Activated naive CD4-positive, alpha-beta T cell treated with anti-CD3 and anti-CD28 coated beads for 36 hours (primary cell): Measurements from ENCODE around the gene S100A16. TPM values are rescaled to one million over a fixed set of nuclear protein-coding genes. Genes with fewer than 3 reads are reported as not detected.
"Not testable (repeated sequence)": the region's sequence is repeated elsewhere in the genome, so short reads cannot be mapped to it uniquely, and the experiment has no call there.

Experiments
- CTCF ChIA-PET: fragments of 350-600 bp; sonication (Branson Sonifier 250); formaldehyde crosslinking; loops from one replicate; lab custom pipeline; 2021; ENCODE audit warnings: antibody characterized with exemption; lab: Charles Lee
- DNase-seq: peaks from one replicate; pipeline ENCODE4 v3.0.0-alpha.2; 2020
- H3K27ac Mint-ChIP-seq: one replicate; pipeline ENCODE4 v1.8.0; 2021; ENCODE audit warnings: mild to moderate bottlenecking, mixed read lengths
- H3K27me3 Mint-ChIP-seq: one replicate; pipeline ENCODE4 v1.8.0; 2021; ENCODE audit warnings: low read depth, mixed read lengths
- H3K36me3 Mint-ChIP-seq: one replicate; pipeline ENCODE4 v1.8.0; 2021; ENCODE audit warnings: low read depth, mixed read lengths
- H3K4me1 Mint-ChIP-seq: one replicate; pipeline ENCODE4 v1.8.0; 2021; ENCODE audit warnings: low read depth, mixed read lengths
- H3K4me3 Mint-ChIP-seq: one replicate; pipeline ENCODE4 v1.8.0; 2021; ENCODE audit warnings: mild to moderate bottlenecking, moderate library complexity, mixed read lengths
- H3K9me3 Mint-ChIP-seq: one replicate; pipeline ENCODE4 v1.8.0; 2021; ENCODE audit warnings: mixed read lengths
- intact Hi-C: fragments of 100-400 bp; cut with micrococcal nuclease; formaldehyde crosslinking; loops from one replicate; pipeline ENCODE4 v1.15.1; 2023
- total RNA-seq, 2 experiments: library from RNA; stranded (reverse); gene quantifications; one replicate each; pipeline ENCODE4 v1.2.3, GENCODE V29; 2021

The S100A16 gene
- total RNA-seq, 2 experiments from 2014 or later = not detected

DNA sequence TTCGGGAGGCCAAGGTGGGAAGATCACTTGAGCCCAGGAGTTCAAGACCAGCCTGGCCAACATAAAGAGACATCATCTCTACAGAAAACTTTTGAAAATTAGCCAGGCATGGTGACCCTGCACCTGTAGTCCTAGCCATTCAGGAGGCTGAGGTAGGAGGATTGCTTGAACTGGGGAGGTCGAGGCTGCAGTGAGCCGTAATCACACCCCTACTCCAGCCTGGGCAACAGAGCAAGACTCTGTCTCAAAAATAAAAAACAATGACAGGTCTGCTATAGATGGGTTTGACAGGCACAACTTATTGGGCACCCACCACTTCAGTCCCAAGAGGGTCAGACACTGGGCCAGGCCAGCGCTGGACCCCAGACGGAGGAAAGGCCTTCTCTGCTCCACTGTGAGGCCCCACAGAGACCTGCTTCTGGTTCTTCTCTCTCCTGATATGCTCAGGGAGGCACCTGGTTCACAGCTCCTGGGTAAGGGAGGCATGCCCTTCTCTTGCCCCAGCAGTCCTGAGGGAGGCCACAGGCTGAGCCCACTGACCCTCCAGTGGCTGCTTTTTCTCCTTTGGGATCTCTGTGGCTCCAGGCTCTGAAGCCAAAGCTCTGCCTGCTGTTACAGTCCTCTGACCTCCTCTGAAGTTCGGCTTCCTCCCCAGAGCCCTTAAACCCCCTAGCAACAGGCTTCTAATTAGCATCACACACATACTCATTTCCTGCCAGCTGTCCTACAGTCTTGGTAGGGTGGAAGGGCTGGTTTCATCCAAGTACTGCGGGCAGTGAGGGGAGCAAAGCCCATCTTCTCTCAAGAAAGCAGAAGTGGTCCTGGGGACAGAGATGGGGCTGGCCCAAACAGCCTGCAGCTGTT is 14.4 kb downstream of the S100A16 start:
- intact Hi-C loops = no loop called here
- no peak overlapping the region for H3K27ac Mint-ChIP-seq
- no peaks in the 10 kb centered on the region for H3K27me3 Mint-ChIP-seq
- peak; percentile 31 for DNase-seq
- CTCF ChIA-PET = interaction anchor here (0.6 to 0.7 kb wide), 2 partner anchors 65 to 100 kb away, joined by 5 to 7 read pairs; no protein-coding TSS in a partner anchor
- peaks cover 16% of the 10 kb centered on the region for H3K4me1 Mint-ChIP-seq
- no peaks in the 10 kb centered on the region for H3K36me3 Mint-ChIP-seq
- no peak overlapping the region for H3K4me3 Mint-ChIP-seq
- no peaks in the 10 kb centered on the region for H3K9me3 Mint-ChIP-seq

GRCh38 chr1:153597206-153597605 is 15.7 kb downstream of the S100A16 start:
- Mint-ChIP-seq H3K27ac (no peak overlapping the region), H3K4me1 (peaks cover 13% of the 10 kb centered on the region), H3K4me3 (no peak overlapping the region), H3K36me3 (no peaks in the 10 kb centered on the region), H3K9me3 (no peaks in the 10 kb centered on the region), H3K27me3 (no peaks in the 10 kb centered on the region)
- intact Hi-C loops = no loop called here
- DNase-seq = peak; percentile 28
- CTCF ChIA-PET = no interaction called here

DNA sequence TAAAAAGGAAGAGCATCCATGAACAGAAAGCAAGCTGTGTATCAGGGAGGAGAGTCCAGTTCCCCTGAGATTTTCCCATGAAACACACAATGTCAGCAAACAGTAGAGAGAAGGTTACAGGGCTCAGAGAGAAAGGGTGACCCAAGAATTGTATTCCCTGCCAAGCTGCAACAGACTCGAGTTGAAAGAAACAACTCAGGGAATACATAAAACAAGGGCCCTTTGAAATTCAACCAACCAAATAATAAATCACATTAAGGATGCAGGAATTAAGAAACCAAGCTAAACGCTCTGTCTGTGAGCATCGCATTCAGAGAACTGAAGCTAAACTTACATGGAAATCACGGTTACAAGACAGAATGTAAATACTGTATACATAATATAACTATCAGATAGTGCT is 20.2 kb downstream of the S100A16 start:
- no peaks in the 10 kb centered on the region for H3K27me3 Mint-ChIP-seq
- intact Hi-C loops = no loop called here
- CTCF ChIA-PET = interaction anchor here (1.2 to 1.4 kb wide), 2 partner anchors 20 to 82 kb away, joined by 4 to 5 read pairs; no protein-coding TSS in a partner anchor
- H3K27ac Mint-ChIP-seq = no peak overlapping the region
- DNase-seq = no peak
- peaks cover 6% of the 10 kb centered on the region for H3K4me1 Mint-ChIP-seq
- H3K9me3 Mint-ChIP-seq = no peaks in the 10 kb centered on the region
- H3K36me3 Mint-ChIP-seq = no peaks in the 10 kb centered on the region
- H3K4me3 Mint-ChIP-seq = no peak overlapping the region

DNA sequence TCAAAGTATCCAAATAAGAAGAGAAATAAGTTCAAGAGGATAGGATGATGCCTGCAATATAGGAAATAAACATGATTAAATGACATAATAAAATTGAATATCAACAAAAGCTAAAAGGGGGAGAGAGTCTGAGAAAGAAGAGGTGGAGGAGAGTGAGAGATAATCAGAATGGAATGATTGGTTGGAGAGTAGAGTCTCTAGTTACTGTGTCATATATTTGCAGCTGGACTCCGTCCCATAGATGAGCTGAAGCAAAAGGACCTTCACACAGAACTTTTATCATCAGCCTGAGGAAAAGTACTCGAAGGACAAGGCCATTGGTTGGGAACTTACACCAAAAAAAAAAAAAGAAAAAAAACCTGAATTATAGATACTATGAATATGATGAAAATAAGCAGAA is 24.5 kb downstream of the S100A16 start:
- CTCF ChIA-PET = interaction anchor here (0.7 kb wide), 1 partner anchor 81 kb away, joined by 6 read pairs; no protein-coding TSS in a partner anchor
- no peaks in the 10 kb centered on the region for H3K36me3 Mint-ChIP-seq
- no peak for DNase-seq
- no peaks in the 10 kb centered on the region for H3K4me1 Mint-ChIP-seq
- H3K27me3 Mint-ChIP-seq = peaks cover 5% of the 10 kb centered on the region
- no peaks in the 10 kb centered on the region for H3K9me3 Mint-ChIP-seq
- H3K27ac Mint-ChIP-seq = no peak overlapping the region
- H3K4me3 Mint-ChIP-seq = no peak overlapping the region
- intact Hi-C loops = no loop called here

GRCh38 chr1:153588033-153588432 is 24.9 kb downstream of the S100A16 start:
- CTCF ChIA-PET = interaction anchor here (0.7 kb wide), 1 partner anchor 80 kb away, joined by 6 read pairs; no protein-coding TSS in a partner anchor
- H3K27ac Mint-ChIP-seq, intact Hi-C loops: not testable (repeated sequence)

DNA sequence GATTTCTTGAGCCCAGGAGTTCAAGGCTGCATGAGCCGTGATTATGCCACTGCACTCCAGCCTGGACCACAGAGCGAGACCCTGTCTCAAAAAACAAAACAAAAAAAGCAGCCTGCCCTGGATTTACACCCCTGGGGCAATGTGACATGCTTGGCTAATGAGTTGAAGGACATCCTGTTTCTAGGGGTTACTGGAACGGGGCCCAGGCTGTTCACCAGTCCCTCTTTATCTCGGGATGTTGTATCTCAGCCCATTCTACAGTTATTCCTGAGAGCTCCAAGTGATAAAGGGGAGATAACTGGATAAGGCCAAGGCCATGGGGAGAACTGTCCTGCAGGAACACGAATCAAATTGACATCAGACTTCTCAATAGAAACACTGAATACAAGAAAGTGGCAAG is 25.6 kb downstream of the S100A16 start:
- no peak for DNase-seq
- Mint-ChIP-seq H3K36me3 (no peaks in the 10 kb centered on the region), H3K9me3 (no peaks in the 10 kb centered on the region), H3K27ac (no peak overlapping the region), H3K4me3 (no peak overlapping the region), H3K27me3 (peaks cover 5% of the 10 kb centered on the region), H3K4me1 (no peaks in the 10 kb centered on the region)
- CTCF ChIA-PET = interaction anchor here (1.9 kb wide), 1 partner anchor 19 kb away, joined by 4 read pairs; no protein-coding TSS in a partner anchor
- intact Hi-C loops = no loop called here

More at GRCh38 chr1:153588033-153588432, 24.9 kb downstream of the S100A16 start:
- not testable (repeated sequence) for H3K4me3 Mint-ChIP-seq, DNase-seq, H3K36me3 Mint-ChIP-seq, H3K9me3 Mint-ChIP-seq, H3K4me1 Mint-ChIP-seq, H3K27me3 Mint-ChIP-seq

GRCh38 chr1:153586347-153586746 is 26.6 kb downstream of the S100A16 start:
- CTCF ChIA-PET = interaction anchor here (1.8 to 1.9 kb wide), 2 partner anchors 14 to 18 kb away, joined by 4 to 6 read pairs; no protein-coding TSS in a partner anchor
- no peak for DNase-seq
- Mint-ChIP-seq H3K27me3 (peaks cover 5% of the 10 kb centered on the region), H3K9me3 (no peaks in the 10 kb centered on the region), H3K27ac (no peak overlapping the region), H3K4me3 (no peak overlapping the region), H3K4me1 (no peaks in the 10 kb centered on the region), H3K36me3 (no peaks in the 10 kb centered on the region)
- intact Hi-C loops = no loop called here

DNA sequence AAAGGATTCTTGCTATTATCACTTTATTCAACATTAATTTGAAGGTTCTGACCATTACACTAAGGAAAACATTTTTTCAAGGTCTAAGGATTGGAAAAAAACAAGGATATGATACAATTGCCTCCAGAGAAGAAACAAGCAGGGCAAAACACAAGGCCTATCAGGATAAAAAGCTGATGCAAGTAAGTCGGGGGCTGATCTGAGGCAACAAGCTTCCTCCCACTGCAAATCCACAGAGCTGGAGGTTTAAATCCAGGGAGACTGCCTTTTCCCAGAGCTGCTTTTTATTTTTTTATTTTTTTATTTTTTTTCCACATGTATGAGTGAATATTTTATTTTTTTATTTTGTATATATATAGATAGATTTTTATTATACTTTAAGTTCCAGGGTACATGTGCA is 27.9 kb downstream of the S100A16 start:
- DNase-seq = no peak
- Mint-ChIP-seq H3K9me3 (no peaks in the 10 kb centered on the region), H3K27me3 (peaks cover 5% of the 10 kb centered on the region), H3K27ac (no peak overlapping the region), H3K4me3 (no peak overlapping the region), H3K4me1 (no peaks in the 10 kb centered on the region), H3K36me3 (no peaks in the 10 kb centered on the region)
- intact Hi-C loops = no loop called here
- CTCF ChIA-PET = interaction anchor here (0.7 to 1.8 kb wide), 2 partner anchors 12 to 108 kb away, joined by 3 to 6 read pairs; no protein-coding TSS in a partner anchor

GRCh38 chr1:153583976-153584375 is 29.0 kb downstream of the S100A16 start:
- DNase-seq = no peak
- Mint-ChIP-seq H3K27ac (no peak overlapping the region), H3K27me3 (peaks cover 5% of the 10 kb centered on the region), H3K9me3 (no peaks in the 10 kb centered on the region), H3K36me3 (no peaks in the 10 kb centered on the region), H3K4me3 (no peak overlapping the region), H3K4me1 (no peaks in the 10 kb centered on the region)
- intact Hi-C loops = no loop called here
- CTCF ChIA-PET = no interaction called here

DNA sequence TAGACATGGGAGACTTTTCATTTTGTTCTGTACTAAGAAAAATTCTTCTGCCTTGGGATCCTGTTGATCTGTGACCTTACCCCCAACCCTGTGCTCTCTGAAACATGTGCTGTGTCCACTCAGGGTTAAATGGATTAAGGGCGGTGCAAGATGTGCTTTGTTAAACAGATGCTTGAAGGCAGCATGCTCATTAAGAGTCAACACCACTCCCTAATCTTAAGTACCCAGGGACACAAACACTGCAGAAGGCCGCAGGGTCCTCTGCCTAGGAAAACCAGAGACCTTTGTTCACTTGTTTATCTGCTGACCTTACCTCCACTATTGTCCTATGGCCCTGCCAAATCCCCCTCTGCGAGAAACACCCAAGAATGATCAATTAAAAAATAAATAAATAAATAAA is 29.4 kb downstream of the S100A16 start:
- H3K9me3 Mint-ChIP-seq, H3K4me1 Mint-ChIP-seq, H3K36me3 Mint-ChIP-seq, CTCF ChIA-PET, H3K27me3 Mint-ChIP-seq, H3K27ac Mint-ChIP-seq, H3K4me3 Mint-ChIP-seq, intact Hi-C loops, DNase-seq: not testable (repeated sequence)

DNA sequence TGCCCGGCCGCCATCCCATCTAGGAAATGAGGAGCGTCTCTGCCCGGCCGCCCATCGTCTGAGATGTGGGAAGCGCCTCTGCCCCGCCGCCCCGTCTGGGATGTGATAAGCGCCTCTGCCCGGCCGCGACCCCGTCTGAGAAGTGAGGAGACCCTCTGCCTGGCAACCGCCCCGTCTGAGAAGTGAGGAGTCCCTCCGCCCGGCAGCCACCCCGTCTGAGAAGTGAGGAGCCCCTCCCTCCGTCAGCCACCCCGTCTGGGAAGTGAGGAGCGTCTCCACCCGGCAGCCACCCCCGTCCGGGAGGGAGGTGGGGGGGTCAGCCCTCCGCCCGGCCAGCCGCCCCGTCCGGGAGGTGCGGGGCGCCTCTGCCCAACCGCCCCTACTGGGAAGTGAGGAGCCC is 30.1 kb downstream of the S100A16 start:
- H3K4me3 Mint-ChIP-seq, DNase-seq, H3K4me1 Mint-ChIP-seq, CTCF ChIA-PET, H3K27me3 Mint-ChIP-seq, intact Hi-C loops, H3K9me3 Mint-ChIP-seq, H3K27ac Mint-ChIP-seq, H3K36me3 Mint-ChIP-seq: not testable (repeated sequence)

- CTCF ChIA-PET = no interaction called here
- no peak for DNase-seq
- intact Hi-C loops = no loop called here
- H3K4me3 Mint-ChIP-seq = no peak overlapping the region
- H3K36me3 Mint-ChIP-seq = no peaks in the 10 kb centered on the region
- H3K4me1 Mint-ChIP-seq = no peaks in the 10 kb centered on the region
- H3K27me3 Mint-ChIP-seq = peaks cover 7% of the 10 kb centered on the region
- no peaks in the 10 kb centered on the region for H3K9me3 Mint-ChIP-seq
- no peak overlapping the region for H3K27ac Mint-ChIP-seq
Observed at GRCh38 chr1:153578936-153579335, 34.0 kb downstream of the S100A16 start.
